Mesendoderm (in vitro differentiated cells): Measurements from ENCODE around the gene BDH2.

ENCODE experiments used
- DNase-seq: peaks from one replicate; pipeline ENCODE4 v3.0.0; 2013
- H2AK5ac ChIP-seq: 2 replicates; pipeline ENCODE4 v1.6.1; 2013; ENCODE audit warnings: low read length, inconsistent platforms
- H2BK120ac ChIP-seq: 2 replicates; pipeline ENCODE4 v1.6.1; 2013; ENCODE audit warnings: low read depth, mild to moderate bottlenecking, low read length, moderate library complexity, mixed read lengths
- H2BK15ac ChIP-seq: replicated peaks from 2 replicates; pipeline ENCODE4 v1.6.1; 2013; ENCODE audit warnings: low read depth, mild to moderate bottlenecking, moderate library complexity
- H2BK5ac ChIP-seq: 2 replicates; pipeline ENCODE4 v1.6.1; 2013; ENCODE audit warnings: low read length, inconsistent platforms
- H3K18ac ChIP-seq: 2 replicates; pipeline ENCODE4 v1.6.1; 2013; ENCODE audit warnings: mild to moderate bottlenecking, low read length, mixed read lengths
- H3K23ac ChIP-seq: one replicate; pipeline ENCODE4 v1.6.1; 2013; ENCODE audit warnings: low read length
- H3K27ac ChIP-seq: 2 replicates; pipeline ENCODE4 v1.5.1; 2013; ENCODE audit warnings: low read depth, mild to moderate bottlenecking, inconsistent platforms, low read length, moderate library complexity
- H3K27me3 ChIP-seq: 2 replicates; pipeline ENCODE4 v1.6.1; 2013; ENCODE audit warnings: low read length, control low read depth, mild to moderate bottlenecking, inconsistent platforms; ENCODE audit not compliant: insufficient read depth, poor library complexity
- H3K36me3 ChIP-seq: 2 replicates; pipeline ENCODE4 v1.6.1; 2013; ENCODE audit warnings: low read length, inconsistent platforms; ENCODE audit not compliant: control insufficient read depth, insufficient read depth
- H3K4ac ChIP-seq: one replicate; pipeline ENCODE4 v1.6.1; 2013; ENCODE audit warnings: low read depth, mild to moderate bottlenecking, low read length, moderate library complexity
- H3K4me1 ChIP-seq: 2 replicates; pipeline ENCODE4 v1.6.1; 2013; ENCODE audit warnings: low read depth, low read length, inconsistent platforms; ENCODE audit not compliant: control insufficient read depth
- H3K4me2 ChIP-seq: 2 replicates; pipeline ENCODE4 v1.6.1; 2013; ENCODE audit warnings: low read length
- H3K4me3 ChIP-seq: 2 replicates; pipeline ENCODE4 v1.5.1; 2013; ENCODE audit warnings: mild to moderate bottlenecking, low read length
- H3K56ac ChIP-seq: one replicate; pipeline ENCODE4 v1.6.1; 2013; ENCODE audit warnings: low read length
- H3K79me1 ChIP-seq: 2 replicates; pipeline ENCODE4 v1.6.1; 2013; ENCODE audit warnings: low read length, inconsistent platforms
- H3K79me2 ChIP-seq: 2 replicates; pipeline ENCODE4 v1.6.1; 2013; ENCODE audit warnings: mild to moderate bottlenecking, low read length; ENCODE audit not compliant: control insufficient read depth, insufficient read depth
- H3K9ac ChIP-seq: 2 replicates; pipeline ENCODE4 v1.6.1; 2013; ENCODE audit warnings: low read length, inconsistent platforms
- H4K5ac ChIP-seq: one replicate; pipeline ENCODE4 v1.6.1; 2013; ENCODE audit warnings: low read length
- H4K8ac ChIP-seq: one replicate; pipeline ENCODE4 v1.6.1; 2013; ENCODE audit warnings: low read depth, mild to moderate bottlenecking, control low read depth, low read length, moderate library complexity
- WGBS: extraction: QIAGEN DNeasy Blood & Tissue Kit; methylation state at CpG from one replicate; pipeline ENCODE4 v1.1.7; 2013; ENCODE audit warnings: low lambda C conversion rate, missing lambda C conversion rate; ENCODE audit not compliant: insufficient coverage; ENCODE audit errors: extremely low coverage; 5-methylcytosine and 5-hydroxymethylcytosine counted together

BDH2 gene

GRCh38 chr4:103050736-103051436 is 48.7 kb downstream of the BDH2 start:
- H4K5ac ChIP-seq = no peak overlapping the region
- H3K27ac ChIP-seq = no peak overlapping the region
- no peak overlapping the region for H2BK5ac ChIP-seq
- no peak overlapping the region for H2BK15ac ChIP-seq
- no peak overlapping the region for H3K56ac ChIP-seq
- no peak overlapping the region for H3K4ac ChIP-seq
- no peak overlapping the region for H4K8ac ChIP-seq
- no peak for DNase-seq
- no CpG with 5 or more reads among the region's 2 CpGs for WGBS
- no peak overlapping the region for H3K18ac ChIP-seq
- no peaks in the 10 kb centered on the region for H3K79me2 ChIP-seq
- H3K9ac ChIP-seq = no peak overlapping the region
- no peak overlapping the region for H3K23ac ChIP-seq
- H2BK120ac ChIP-seq = no peak overlapping the region
- H3K4me3 ChIP-seq = no peak overlapping the region
- no peaks in the 10 kb centered on the region for H3K79me1 ChIP-seq
- no peak overlapping the region for H3K4me2 ChIP-seq
- H3K4me1 ChIP-seq = no peaks in the 10 kb centered on the region
- H3K27me3 ChIP-seq = no peaks in the 10 kb centered on the region
- no peaks in the 10 kb centered on the region for H3K36me3 ChIP-seq
- H2AK5ac ChIP-seq = no peak overlapping the region

- Histone ChIP-seq H2BK120ac (no peak overlapping the region), H3K27me3 (no peaks in the 10 kb centered on the region), H3K79me1 (no peaks in the 10 kb centered on the region), H3K36me3 (no peaks in the 10 kb centered on the region), H3K4me1 (no peaks in the 10 kb centered on the region), H3K4ac (no peak overlapping the region), H3K4me2 (no peak overlapping the region), H2BK5ac (no peak overlapping the region), H4K8ac (no peak overlapping the region), H3K9ac (no peak overlapping the region), H3K79me2 (no peaks in the 10 kb centered on the region), H3K56ac (no peak overlapping the region), H2BK15ac (no peak overlapping the region), H2AK5ac (no peak overlapping the region), H3K23ac (no peak overlapping the region), H3K4me3 (no peak overlapping the region), H4K5ac (no peak overlapping the region), H3K18ac (no peak overlapping the region), H3K27ac (no peak overlapping the region)
- DNase-seq = peak; percentile 70
- no CpG with 5 or more reads among the region's 5 CpGs for WGBS
These were observed 53.0 kb downstream of the BDH2 start for GRCh38 chr4:103046416-103047290.

GRCh38 chr4:103044183-103044582 is 55.5 kb downstream of the BDH2 start:
- Histone ChIP-seq H2BK5ac (no peak overlapping the region), H3K4ac (no peak overlapping the region), H3K23ac (no peak overlapping the region), H3K27me3 (no peaks in the 10 kb centered on the region), H3K4me1 (no peaks in the 10 kb centered on the region), H4K8ac (no peak overlapping the region), H2BK120ac (no peak overlapping the region), H3K36me3 (no peaks in the 10 kb centered on the region), H3K4me3 (no peak overlapping the region), H2AK5ac (no peak overlapping the region), H4K5ac (no peak overlapping the region), H3K79me1 (no peaks in the 10 kb centered on the region), H3K79me2 (no peaks in the 10 kb centered on the region), H3K56ac (no peak overlapping the region), H3K9ac (no peak overlapping the region), H3K27ac (no peak overlapping the region), H3K4me2 (no peak overlapping the region), H3K18ac (no peak overlapping the region), H2BK15ac (no peak overlapping the region)
- no CpG with 5 or more reads among the region's 2 CpGs for WGBS
- no peak for DNase-seq

- Histone ChIP-seq H3K4me3 (no peak overlapping the region), H3K23ac (no peak overlapping the region), H3K4me1 (no peaks in the 10 kb centered on the region), H3K27me3 (no peaks in the 10 kb centered on the region), H4K8ac (no peak overlapping the region), H2BK15ac (no peak overlapping the region), H3K4me2 (no peak overlapping the region), H3K18ac (no peak overlapping the region), H3K27ac (no peak overlapping the region), H3K36me3 (no peaks in the 10 kb centered on the region), H3K4ac (no peak overlapping the region), H3K79me2 (no peaks in the 10 kb centered on the region), H3K79me1 (no peaks in the 10 kb centered on the region), H3K9ac (no peak overlapping the region), H3K56ac (no peak overlapping the region), H2BK120ac (no peak overlapping the region), H4K5ac (no peak overlapping the region), H2AK5ac (no peak overlapping the region), H2BK5ac (no peak overlapping the region)
- no peak for DNase-seq
- no CpG with 5 or more reads among the region's 2 CpGs for WGBS
These were observed 63.5 kb downstream of the BDH2 start for GRCh38 chr4:103036169-103036568.

GRCh38 chr4:103032574-103032973 is 67.1 kb downstream of the BDH2 start:
- DNase-seq = peak; percentile 91
- no peak overlapping the region for H4K8ac ChIP-seq
- no CpG with 5 or more reads among the region's 2 CpGs for WGBS
- H2AK5ac ChIP-seq = no peak overlapping the region
- no peaks in the 10 kb centered on the region for H3K79me1 ChIP-seq
- no peak overlapping the region for H3K18ac ChIP-seq
- no peak overlapping the region for H3K56ac ChIP-seq
- H4K5ac ChIP-seq = no peak overlapping the region
- no peak overlapping the region for H2BK15ac ChIP-seq
- H3K4me2 ChIP-seq = no peak overlapping the region
- no peak overlapping the region for H3K27ac ChIP-seq
- H3K4ac ChIP-seq = no peak overlapping the region
- no peak overlapping the region for H3K9ac ChIP-seq
- no peak overlapping the region for H3K23ac ChIP-seq
- H3K36me3 ChIP-seq = no peaks in the 10 kb centered on the region
- H3K4me1 ChIP-seq = no peaks in the 10 kb centered on the region
- H2BK5ac ChIP-seq = no peak overlapping the region
- H2BK120ac ChIP-seq = no peak overlapping the region
- H3K79me2 ChIP-seq = no peaks in the 10 kb centered on the region
- H3K4me3 ChIP-seq = no peak overlapping the region
- no peaks in the 10 kb centered on the region for H3K27me3 ChIP-seq
